Stimulated activated CD4-positive, alpha-beta T cell treated with anti-CD3 and anti-CD28 coated beads, Interleukin-1b, Interleukin-23, amount 100 ng/mL, for 48 hours (primary cell): ENCODE data around the gene SSBP2.
"Not testable (repeated sequence)": the region's sequence is repeated elsewhere in the genome, so short reads cannot be mapped to it uniquely, and the experiment has no call there.

ENCODE experiments used
- DNase-seq: peaks from one replicate; pipeline ENCODE4 v3.0.0-alpha.2; 2020

The SSBP2 gene

DNA sequence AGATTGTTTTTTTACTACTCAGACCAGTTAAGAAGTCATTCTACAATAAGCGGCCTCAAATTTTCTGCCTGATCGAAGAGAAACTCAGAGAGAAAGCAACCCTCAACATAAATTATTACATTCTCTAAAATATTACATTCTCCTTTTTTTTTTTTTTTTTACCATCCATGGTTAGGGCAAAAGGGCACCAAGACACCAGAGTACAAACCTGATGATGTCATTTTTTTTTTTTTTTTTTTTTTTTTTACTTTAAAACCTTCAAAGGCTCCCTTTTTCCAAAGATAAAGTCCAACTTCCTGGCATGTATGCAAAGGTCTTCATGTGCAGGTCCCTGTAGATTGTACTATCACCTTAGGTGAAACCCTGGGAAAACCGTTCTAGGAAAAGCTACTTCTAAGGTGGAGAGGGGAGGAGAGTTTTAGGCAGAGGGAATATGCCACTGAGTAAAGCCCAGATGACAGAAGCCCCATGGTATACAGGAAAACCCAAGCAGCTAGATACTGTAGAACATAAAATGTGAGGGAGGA, 104.4 kb downstream of the SSBP2 start:
- DNase-seq = no peak

DNA sequence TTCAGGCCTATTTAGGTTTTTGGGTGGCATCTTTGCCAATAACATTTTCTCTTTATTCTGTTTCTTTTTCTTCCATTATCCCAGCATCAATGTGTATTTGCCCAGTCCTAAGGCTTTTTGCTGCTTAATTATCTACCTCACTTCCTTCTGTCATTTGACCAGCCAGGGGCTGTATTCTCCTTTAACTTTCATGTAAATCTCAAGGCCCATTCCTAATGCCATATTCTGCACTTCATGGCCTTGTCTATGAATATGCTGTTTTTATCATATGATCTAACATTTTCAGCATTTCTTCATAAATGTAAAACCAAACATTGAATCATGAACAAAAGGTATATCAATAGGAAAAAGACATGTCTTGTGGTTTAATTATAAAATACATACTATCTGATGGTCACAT, 108.7 kb downstream of the SSBP2 start:
- no peak for DNase-seq

DNA sequence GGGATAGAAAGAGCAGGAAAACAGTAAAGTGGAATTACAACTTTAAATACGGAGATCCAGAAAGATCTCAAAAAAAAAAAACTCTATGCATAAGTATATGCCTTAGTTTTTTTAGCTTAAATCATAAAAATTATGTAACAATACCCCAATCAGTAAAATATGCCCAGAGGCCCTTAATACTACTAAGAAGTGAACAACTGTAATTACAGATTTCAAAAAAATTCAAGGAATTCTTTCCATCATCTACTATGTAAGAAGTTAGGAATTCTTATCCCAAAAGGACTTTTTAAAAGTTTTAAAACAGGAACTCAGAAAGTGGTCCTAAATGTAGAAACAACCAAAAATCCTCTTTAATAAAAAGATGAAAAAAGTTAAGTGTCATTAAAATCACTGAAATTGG, 111.3 kb downstream of the SSBP2 start:
- DNase-seq = no peak

DNA sequence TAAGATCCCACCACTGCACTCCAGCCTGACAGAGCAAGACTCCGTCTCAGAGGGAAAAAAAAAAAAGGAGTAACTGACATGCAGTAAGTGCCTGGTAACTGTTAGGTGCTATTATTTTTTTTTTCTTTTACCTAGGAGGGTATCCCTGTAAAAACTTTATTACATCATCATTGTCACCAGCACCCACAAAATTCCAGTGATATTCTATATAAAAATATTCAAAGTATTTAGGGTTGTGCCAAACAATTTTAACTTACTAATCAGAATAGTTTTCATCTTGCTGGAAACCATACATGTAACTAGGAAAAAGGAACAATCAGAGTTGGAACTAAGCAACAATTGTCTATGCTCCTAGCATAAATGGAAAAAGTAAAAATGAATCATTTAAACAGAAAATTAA, 112.4 kb downstream of the SSBP2 start:
- no peak for DNase-seq

DNA sequence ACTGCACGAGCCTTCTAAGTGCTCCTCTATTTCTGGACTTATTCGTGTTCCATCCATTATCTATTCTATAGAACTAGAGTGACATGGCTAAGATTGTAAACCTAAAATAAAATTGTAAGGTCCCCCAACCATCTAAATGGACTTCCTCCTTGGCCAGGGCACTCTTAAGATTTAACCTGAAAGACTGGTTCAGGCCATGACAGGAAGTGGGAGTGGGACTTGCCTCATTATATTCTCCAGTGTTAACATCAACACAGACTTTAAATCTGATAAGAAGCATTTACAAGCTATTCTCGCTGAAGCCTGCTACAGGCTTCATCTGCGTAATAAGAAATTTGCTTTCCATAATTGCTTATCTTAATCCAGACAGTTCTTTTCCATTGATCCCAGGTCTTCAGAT, 117.0 kb downstream of the SSBP2 start:
- no peak for DNase-seq

DNA sequence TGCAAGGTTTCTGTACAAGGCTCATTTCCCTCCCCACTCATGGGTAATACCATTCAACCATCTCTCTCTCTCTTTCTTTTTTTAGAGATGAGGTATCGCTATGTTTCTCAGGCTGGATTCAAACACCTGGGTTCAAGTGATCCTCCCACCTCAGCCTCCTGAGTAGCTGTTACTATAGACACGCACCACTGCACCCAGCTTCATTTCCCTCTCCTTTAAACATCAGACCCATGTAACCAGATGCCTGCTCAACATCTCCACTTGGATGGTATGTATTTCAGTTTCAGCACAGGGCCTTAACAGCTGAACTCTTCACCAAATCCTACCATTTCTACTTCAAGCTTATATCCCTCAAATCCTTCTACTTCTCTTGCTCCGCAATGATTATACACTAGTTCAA, 117.4 kb downstream of the SSBP2 start:
- DNase-seq = no peak

DNA sequence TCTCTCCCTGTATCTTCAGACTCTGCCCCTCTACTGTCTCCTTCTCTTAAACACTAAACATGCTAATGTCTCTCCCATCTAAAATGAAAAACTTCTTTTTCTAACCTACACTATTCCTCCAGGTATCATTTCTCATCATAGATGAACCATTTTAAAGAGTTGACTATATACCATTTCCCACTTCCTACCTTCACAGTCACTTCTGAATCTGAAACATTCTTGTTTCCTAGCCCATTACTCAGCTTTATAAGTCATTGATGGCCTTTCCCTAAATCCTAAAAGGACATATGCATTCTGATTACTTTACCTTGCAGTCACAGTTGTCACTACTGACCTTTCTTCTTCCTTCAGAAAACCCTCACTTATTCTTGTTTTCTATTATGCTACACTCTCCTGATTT, 118.2 kb downstream of the SSBP2 start:
- no peak for DNase-seq

DNA sequence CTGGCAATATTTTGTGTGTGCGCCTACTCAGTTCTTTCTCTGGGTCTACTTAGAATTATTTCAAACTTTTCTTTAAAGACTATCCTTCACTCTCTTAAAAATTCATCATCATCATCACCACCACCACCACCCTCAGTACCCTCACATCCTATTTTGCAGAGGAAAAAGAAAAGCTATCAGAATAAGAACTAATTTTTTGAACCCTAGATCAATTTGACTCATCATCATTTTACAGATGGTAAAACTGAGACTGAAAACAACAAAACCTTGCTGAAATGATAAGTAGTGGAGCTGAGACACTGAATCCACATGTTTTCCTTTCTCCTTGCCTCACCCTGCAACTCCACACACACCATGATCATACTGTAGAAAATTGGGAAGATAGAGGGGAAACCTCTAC, 119.3 kb downstream of the SSBP2 start:
- no peak for DNase-seq

DNA sequence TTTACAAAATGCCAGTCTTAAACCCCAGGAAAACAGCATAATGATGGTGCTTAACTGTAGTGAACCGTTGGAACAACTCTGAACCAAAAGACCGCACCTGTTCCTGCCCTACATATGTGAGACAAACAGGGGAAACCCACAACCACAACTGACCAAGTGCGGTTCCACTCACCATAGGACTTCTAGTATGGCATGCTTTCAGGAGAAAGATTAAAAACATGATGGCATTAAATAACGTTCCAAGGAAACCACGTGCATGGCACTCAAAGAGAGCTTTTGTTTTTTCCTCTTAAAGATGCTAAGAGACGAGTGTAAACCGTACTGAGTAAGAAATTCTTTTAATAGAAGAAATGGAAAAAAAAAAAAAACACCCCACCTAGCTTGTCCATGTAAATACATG, 119.8 kb downstream of the SSBP2 start:
- peak; percentile 15 for DNase-seq

DNA sequence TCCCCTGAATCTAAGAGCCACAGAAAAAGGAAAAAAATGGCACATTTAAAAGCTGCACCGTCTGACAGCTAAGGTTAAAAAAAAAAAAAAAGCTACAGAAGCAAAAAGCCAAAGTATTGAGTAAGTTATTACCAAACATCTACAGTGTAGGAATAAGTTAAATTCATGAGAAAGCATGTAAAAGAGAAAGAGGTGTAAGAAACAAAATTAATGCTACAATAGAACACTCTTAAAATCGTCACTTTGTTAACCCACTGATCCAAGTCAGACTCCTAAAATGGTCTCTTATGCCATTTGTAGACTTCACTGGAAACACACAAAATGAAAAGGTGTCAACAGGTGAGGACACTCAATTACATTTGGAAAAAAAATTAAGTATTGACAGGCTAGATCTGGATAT, 120.2 kb downstream of the SSBP2 start:
- DNase-seq = no peak

DNA sequence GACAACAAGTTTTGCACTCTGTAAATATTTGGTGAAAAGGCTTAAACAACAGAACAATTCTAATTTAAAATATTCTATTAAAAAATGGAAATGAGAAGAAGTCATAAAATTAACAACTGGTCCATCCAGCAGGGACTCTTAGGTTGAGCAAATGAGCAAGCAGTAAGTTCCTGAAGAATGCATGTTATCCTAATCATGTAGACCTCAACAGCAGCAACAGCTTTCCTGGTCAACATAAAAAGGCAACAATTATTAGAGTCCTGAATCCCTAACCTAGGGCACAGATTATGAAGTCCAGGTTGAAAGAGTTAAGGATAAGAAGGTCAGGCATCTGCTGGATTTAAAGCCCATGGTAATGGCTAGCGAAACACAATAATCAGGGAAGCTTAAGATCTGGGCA, 120.9 kb downstream of the SSBP2 start:
- no peak for DNase-seq

DNA sequence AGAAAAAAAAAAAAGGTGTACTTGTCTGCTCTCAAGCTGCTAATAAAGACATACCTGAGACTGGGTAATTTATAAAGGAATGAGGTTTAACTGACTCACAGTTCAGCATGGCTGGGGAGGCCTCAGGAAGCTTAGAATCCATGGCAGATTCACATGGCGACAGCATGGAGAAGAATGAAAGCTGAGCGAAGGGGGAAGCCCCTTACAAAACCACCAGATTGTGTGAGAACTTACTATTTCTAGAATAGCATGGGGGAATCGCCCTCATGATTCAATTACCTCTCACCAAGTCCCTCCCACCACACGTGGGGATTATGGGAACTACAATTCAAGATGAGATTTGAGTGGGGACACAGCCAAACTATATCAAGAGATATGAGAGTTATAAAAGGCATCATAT, 122.8 kb downstream of the SSBP2 start:
- DNase-seq = peak; percentile 12

DNA sequence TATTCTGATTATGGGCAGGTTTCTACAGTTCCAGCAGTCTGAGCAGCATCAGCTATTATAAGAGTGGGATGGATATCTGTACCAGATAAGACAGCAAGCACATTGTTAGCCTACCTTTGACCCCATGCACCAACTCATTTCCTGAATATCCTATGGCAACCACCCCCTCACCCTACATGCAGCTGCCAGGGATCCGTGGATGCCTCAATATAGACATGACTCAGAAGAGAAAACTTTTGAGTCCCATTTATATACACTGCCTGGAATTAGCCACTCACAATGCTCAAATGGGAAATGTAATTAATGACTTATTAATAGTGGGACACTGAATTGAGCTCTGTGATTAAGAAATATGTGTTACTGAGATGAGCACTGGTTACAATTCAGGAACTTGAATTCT, 124.4 kb downstream of the SSBP2 start:
- DNase-seq = no peak

DNA sequence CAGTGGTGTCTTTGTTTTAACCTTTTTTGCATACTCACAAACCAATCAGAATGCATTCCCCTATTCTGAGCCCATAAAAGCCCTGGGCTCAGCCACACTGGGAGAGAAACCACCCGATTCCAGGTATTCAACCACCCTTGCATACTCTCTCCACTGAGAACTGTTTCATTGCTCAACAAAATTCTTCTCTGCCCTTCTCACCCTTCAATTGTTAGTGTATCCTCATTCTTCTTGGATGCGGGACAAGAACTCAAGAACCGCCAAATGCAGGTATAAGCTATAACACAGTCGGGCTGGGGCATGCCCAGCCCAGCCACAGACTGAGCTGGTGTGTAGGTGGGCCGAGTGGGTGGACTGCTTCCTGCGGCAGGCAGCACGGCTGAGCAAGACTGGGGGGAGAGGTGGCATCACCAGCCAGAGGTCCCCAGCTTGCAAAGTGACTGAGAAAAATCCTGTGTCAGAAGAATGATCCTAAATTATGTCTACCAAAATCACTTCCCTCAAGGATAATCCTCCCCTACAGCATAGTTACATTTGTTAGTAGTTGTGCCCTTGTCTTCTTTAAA, 141.0 kb downstream of the SSBP2 start:
- DNase-seq = no peak

DNA sequence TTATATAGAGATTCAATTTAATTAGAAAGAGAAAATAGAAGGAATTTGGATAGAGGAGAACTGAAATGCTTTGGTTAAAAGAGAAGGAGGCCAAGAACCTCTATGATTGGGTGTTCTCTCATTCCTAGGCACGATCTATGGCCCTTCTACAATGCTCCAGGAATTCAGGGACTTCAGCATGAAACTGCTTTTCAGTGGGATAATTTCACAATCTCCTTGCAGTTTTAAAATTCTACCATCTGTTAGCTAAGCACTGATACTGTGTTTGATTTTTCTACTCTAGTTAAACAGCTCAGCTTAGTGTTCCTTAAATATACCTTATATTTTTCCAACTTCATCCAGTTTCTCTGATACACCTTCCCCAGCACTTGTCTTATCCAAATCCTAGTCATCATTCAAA, 141.9 kb downstream of the SSBP2 start:
- DNase-seq = no peak

DNA sequence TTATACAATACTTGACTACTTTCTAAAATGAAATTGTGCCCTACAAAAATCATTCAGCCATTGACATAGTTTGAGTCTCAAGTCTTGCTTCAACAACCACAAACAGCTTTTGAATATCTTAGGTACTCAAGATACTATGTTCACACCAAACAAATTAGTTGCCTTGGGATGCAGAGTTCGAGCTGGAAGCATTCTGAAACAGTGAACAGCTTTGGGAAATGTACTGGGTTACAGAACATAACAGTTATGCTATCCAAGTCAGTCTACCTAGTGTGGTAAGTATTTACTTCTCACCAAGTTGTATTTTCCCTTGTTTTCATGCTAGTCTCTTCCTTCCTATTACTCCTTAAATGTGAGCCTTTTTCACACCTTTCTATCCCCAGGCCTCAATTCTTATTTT, 143.2 kb downstream of the SSBP2 start:
- DNase-seq = no peak

DNA sequence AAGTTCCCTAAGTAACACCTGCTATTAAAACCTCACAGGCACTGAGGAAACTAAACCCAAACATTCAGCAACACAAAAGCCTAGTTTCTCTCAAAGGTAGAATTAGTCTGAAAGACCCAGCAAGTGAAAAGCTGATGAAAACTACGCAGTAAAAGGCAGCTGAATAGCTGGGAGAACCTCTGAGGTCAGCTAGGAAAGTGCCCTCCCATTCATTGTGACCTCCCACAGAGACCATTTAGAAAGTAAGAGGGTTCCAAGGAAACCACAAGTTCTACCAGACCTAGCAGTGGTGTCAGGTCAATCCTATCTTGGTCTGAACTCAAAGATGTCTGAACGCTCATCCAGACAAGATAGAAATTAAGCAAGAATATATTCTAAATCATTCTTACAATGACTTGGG, 144.7 kb downstream of the SSBP2 start:
- DNase-seq = no peak

DNA sequence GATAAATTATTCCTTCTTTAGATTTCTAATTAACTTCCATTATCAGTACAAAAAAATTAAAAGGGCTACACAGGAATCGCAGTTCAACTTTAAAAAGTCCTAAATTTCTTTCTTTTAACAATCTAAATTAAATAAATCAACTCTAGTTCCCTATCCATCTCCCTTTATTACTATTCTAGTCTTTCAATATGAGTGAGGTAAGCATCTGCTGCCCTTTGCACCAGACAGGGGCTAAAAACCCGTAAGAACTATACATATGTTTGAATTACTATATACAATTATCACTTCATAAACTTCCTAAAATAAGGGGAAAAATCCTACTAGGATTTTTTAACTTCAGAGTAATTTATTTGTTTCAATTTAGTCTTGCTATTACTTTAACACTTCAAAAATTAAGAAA, 145.6 kb downstream of the SSBP2 start:
- no peak for DNase-seq

DNA sequence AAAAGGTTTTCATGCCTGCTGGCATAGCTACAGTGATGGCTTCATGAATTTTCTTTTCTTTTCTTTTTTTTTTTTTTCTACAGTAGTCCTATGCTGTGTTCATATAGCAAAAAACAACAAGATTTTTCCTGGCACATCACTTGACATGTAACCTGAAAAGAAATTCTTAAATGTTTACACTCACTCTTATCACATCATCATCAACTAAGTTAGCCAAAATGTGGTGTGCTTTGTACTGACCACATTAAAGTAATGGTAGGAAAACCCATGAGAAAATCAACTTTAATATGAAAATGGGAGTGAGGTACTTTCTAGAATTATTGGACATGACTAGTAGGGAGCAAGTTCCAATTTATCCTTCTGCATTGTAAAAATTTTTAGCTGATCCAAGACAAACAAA, 146.7 kb downstream of the SSBP2 start:
- no peak for DNase-seq

DNA sequence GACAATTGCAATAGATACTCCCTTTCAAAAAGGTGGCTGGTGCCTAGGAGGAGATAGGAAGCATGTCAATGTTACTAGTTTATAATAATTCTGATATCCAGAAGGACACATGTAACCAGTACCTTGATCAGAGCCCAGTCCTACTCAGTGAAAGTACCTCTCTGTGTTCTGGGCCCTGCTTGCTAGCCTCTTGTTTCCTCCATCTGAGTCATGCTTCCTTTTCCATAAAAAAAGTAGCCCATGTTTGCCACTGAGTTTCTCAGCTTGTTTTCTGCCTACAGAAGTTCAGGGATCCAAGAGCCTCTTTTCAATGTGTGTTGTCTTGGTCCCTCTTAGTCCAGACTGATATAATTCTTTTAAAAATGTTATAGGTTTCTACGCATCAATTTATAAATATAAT, 149.0 kb downstream of the SSBP2 start:
- no peak for DNase-seq

DNA sequence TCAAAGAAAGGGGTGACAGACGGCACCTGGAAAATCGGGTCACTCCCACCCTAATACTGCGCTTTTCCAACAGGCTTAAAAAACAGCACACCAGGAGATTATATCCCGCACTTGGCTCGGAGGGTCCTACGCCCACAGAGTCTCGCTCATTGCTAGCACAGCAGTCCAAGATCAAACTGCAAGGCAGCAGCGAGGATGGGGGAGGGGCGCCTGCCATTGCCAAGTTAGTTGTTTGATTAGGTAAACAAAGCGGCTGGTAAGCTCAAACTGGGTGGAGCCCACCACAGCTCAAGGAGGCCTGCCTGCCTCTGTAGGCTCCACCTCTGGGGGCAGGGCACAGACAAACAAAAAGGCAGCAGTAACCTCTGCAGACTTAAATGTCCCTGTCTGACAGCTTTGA, 158.8 kb downstream of the SSBP2 start:
- DNase-seq = not testable (repeated sequence)

DNA sequence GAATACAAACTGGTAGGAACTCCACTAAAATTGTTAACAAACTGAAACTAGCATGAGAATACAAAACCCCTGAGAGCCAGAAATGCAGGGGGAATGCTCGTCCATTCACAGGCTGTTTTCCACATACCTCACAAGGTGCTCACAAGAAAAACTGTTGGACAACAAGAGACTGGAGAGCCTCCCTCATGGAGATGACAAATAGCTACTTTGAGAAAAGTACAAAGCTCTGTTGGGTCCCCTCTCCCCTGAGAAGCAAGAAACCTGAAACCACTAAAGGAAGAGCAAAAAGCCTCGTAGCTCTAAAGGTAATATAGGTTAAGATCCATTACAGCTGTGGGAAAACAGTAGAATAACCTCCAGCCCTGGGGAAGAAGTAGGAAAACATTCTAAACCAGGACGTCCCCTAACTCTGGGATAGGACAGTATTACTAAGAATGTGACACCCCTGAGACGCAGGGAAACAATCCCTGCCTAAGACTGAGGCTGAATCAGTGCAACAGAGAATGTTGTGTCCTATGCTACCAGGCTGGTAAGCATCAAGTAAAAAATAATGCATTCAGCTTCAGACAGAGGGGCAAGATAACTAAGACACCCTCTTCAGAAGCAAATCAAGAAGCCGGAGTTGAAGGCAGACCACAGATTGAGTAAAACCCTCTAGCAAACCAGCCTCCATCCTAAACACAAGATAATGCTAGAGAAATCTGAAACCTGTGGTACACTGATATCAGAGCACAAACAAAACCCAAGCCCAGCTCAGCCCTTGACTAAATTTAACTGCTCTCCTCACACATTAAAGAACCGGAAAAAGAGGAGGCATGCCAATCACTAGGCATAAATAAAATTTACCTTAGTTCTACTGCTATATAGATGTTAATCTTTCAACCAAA, 160.2 kb downstream of the SSBP2 start:
- no peak for DNase-seq

DNA sequence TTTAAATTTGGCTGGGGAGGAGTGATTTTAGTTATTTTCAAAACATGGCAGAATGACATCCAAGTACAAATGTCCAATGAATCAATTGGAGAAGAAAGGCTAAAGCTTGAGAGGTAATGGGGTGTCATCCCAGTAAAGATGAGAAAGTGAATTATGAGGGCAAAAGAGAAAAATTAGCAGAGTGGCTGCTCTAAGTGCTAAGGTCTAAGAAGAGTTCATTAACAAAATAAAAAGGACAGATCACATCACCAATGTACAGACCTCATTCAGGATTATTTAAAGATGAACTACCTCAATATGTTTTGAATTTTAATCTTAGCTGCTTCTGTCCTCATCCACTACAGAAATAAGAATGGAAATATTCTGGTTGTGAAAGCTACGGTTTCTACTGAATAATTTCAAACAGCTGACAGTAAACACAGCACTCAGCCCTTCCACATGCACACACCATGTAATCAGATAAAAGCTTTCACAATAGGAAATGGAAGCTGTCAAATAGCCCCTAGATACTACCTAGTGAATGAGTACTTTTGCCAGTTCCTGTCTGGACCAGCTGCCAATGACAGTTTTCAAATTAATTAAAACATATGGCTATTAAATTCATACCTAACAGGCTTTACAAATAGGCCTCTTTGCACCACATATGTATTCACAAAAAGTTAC, 171.5 kb downstream of the SSBP2 start:
- DNase-seq = no peak

DNA sequence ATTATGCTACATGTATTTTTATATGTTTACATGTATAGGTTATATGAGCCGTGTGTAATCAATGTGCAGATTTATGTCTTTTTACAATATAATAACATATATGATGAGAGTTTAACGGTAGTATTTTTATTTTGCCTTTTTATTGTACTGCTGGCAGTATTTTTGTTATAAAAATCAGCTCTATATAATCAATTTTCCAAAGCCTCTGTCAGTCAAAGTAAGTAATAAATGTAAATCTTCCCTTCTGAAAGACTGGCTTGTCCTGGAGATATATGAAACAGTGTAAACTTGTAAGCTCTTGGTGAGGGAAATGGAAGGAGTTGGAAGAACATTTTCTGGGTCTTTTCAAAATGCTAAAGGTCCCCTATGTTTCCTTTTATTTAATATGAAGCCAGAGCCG, 173.8 kb downstream of the SSBP2 start:
- no peak for DNase-seq
